Testis (tissue), 2 donors: ENCODE measurements around the gene CCDC70.

Source experiments
- POLR2A ChIP-seq: fragments of 450-650 bp; IDR thresholded peaks from one replicate; pipeline ENCODE4 v1.6.1; 2017; ENCODE audit warnings: antibody characterized with exemption, mild to moderate bottlenecking, moderate library complexity
- TF ChIP-seq, protein P1 (sequence below), 3 experiments: fragments of 450-650 bp in 2 of 3; fragments of 200-600 bp in 1 of 3; sonication (generic) in 1 of 3; IDR thresholded peaks; one replicate each; pipeline ENCODE4 v1.5.1; 2016 to 2019; ENCODE audit warnings: antibody characterized with exemption in 3 of 3, mild to moderate bottlenecking in 2 of 3, moderate library complexity in 1 of 3

DNA sequence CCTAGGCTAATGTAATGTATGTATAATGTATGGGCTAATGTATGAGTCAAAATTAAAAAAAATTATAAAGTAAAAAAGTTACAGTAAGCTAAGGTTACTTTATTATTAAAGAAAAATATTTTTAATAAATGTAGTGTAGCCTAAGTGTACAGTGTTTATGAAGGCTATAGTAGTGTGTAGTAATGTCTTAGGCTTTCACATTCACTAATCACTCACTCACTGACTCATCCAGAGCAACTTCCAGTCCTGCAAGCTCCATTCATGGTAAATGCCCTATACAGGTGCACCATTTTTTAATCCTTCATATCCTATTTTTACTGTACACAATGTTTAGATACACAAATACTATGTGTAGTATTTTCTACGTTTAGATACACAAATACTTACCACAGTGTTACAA lies 15.0 kb upstream of the CCDC70 start:
- TF ChIP-seq, protein P1, sequence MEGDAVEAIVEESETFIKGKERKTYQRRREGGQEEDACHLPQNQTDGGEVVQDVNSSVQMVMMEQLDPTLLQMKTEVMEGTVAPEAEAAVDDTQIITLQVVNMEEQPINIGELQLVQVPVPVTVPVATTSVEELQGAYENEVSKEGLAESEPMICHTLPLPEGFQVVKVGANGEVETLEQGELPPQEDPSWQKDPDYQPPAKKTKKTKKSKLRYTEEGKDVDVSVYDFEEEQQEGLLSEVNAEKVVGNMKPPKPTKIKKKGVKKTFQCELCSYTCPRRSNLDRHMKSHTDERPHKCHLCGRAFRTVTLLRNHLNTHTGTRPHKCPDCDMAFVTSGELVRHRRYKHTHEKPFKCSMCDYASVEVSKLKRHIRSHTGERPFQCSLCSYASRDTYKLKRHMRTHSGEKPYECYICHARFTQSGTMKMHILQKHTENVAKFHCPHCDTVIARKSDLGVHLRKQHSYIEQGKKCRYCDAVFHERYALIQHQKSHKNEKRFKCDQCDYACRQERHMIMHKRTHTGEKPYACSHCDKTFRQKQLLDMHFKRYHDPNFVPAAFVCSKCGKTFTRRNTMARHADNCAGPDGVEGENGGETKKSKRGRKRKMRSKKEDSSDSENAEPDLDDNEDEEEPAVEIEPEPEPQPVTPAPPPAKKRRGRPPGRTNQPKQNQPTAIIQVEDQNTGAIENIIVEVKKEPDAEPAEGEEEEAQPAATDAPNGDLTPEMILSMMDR (IDR thresholded peaks at IDR 0.05): no peak
- TF ChIP-seq POLR2A: no peak
